OCI-LY3 (cell line): ENCODE results near the gene REC8.

Source experiments
- H2AFZ ChIP-seq: fragments of 200-600, 300-600 bp; shearing (Covaris generic); 2 replicates; pipeline ENCODE4 v1.6.0; 2014; ENCODE audit warnings: antibody characterized with exemption, low read depth, low read length
- H3K27ac ChIP-seq: fragments of 200-600, 300-600 bp; sonication (generic); 2 replicates; pipeline ENCODE4 v1.5.1; 2014; ENCODE audit warnings: mild to moderate bottlenecking, low read length, moderate library complexity, mixed read lengths
- H3K27me3 ChIP-seq: fragments of 200-600, 300-600 bp; sonication (generic); 2 replicates; pipeline ENCODE4 v1.6.1; 2014; ENCODE audit warnings: low read depth, low read length, mixed read lengths
- H3K36me3 ChIP-seq: fragments of 200-600, 300-600 bp; sonication (generic); replicated peaks from 2 replicates; pipeline ENCODE3; 2014; ENCODE audit warnings: low read depth, low read length, mixed read lengths
- H3K4me1 ChIP-seq: fragments of 300-600, 200-600 bp; sonication (generic); 2 replicates; pipeline ENCODE4 v1.6.1; 2014; ENCODE audit warnings: low read length, mixed read lengths
- H3K4me2 ChIP-seq: fragments of 200-600, 300-600 bp; sonication (generic); 2 replicates; pipeline ENCODE4 v1.6.1; 2014; ENCODE audit warnings: low read length, mixed read lengths
- H3K4me3 ChIP-seq: fragments of 300-600, 200-600 bp; sonication (generic); 2 replicates; pipeline ENCODE4 v1.5.1; 2014; ENCODE audit warnings: antibody characterized with exemption, mild to moderate bottlenecking, low read length, moderate library complexity
- H3K79me2 ChIP-seq: fragments of 300-600, 200-600 bp; shearing (Covaris generic); 2 replicates; pipeline ENCODE4 v1.6.1; 2014; ENCODE audit warnings: mild to moderate bottlenecking, low read length, mixed read lengths
- H3K9ac ChIP-seq: fragments of 300-600, 200-600 bp; shearing (Covaris generic); 2 replicates; pipeline ENCODE4 v1.6.0; 2014; ENCODE audit warnings: mild to moderate bottlenecking, low read length, moderate library complexity
- H3K9me3 ChIP-seq: fragments of 200-600, 300-600 bp; shearing (Covaris generic); 2 replicates; pipeline ENCODE4 v1.6.1; 2014; ENCODE audit warnings: low read length, mixed read lengths; ENCODE audit not compliant: insufficient read depth
- H4K20me1 ChIP-seq: fragments of 200-600, 300-600 bp; sonication (generic); 2 replicates; pipeline ENCODE4 v1.6.1; 2016; ENCODE audit warnings: low read length, mixed read lengths; ENCODE audit not compliant: insufficient read depth
- EZH2phosphoT487 ChIP-seq: fragments of 200-600 bp; shearing (Covaris generic); IDR thresholded peaks from 2 replicates; pipeline ENCODE4 v1.6.1; 2018; ENCODE audit warnings: antibody characterized with exemption, mixed run types, low read depth
- TF ChIP-seq, protein P1 (sequence below): fragments of 200-600, 300-600 bp; sonication (generic); IDR thresholded peaks from 2 replicates; pipeline ENCODE4 v1.5.1; 2014; ENCODE audit warnings: antibody characterized with exemption, low read length, low read depth

REC8 gene

GRCh38 chr14:24211311-24211710 is 39.4 kb downstream of the REC8 start:
- H3K4me2 ChIP-seq = no peak overlapping the region
- peaks cover 37% of the 10 kb centered on the region for H3K36me3 ChIP-seq
- no peak overlapping the region for H3K4me3 ChIP-seq

GRCh38 chr14:24212924-24213865 is 41.3 kb downstream of the REC8 start, which contains the start of gene CHMP4A:
CHMP4A (minus strand) TSS chr14:24213488; CDS start chr14:24213439, 49 bp downstream.
- TF ChIP-seq, protein P1, sequence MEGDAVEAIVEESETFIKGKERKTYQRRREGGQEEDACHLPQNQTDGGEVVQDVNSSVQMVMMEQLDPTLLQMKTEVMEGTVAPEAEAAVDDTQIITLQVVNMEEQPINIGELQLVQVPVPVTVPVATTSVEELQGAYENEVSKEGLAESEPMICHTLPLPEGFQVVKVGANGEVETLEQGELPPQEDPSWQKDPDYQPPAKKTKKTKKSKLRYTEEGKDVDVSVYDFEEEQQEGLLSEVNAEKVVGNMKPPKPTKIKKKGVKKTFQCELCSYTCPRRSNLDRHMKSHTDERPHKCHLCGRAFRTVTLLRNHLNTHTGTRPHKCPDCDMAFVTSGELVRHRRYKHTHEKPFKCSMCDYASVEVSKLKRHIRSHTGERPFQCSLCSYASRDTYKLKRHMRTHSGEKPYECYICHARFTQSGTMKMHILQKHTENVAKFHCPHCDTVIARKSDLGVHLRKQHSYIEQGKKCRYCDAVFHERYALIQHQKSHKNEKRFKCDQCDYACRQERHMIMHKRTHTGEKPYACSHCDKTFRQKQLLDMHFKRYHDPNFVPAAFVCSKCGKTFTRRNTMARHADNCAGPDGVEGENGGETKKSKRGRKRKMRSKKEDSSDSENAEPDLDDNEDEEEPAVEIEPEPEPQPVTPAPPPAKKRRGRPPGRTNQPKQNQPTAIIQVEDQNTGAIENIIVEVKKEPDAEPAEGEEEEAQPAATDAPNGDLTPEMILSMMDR = no peak
- TF ChIP-seq EZH2phosphoT487 = no peak
- peaks cover 18% of the 10 kb centered on the region for H3K36me3 ChIP-seq
- H4K20me1 ChIP-seq = no peaks in the 10 kb centered on the region
- peak within 1 kb of the TSS; percentile 88 for H3K4me3 ChIP-seq
- peak within 1 kb of the TSS; percentile 64; the same call in 1 of the 2 replicates for H2AFZ ChIP-seq
- H3K4me1 ChIP-seq = peaks cover 20% of the 10 kb centered on the region
- H3K9ac ChIP-seq = peak within 1 kb of the TSS; percentile 80
- peak within 1 kb of the TSS; percentile 81 for H3K27ac ChIP-seq
- H3K9me3 ChIP-seq = no peaks in the 10 kb centered on the region
- H3K79me2 ChIP-seq = peaks cover 10% of the 10 kb centered on the region
- peak within 1 kb of the TSS; percentile 85 for H3K4me2 ChIP-seq
- H3K27me3 ChIP-seq = no peaks in the 10 kb centered on the region

More at GRCh38 chr14:24211311-24211710, 39.4 kb downstream of the REC8 start:
- H3K9ac ChIP-seq = no peak overlapping the region
- H3K4me1 ChIP-seq = peaks cover 17% of the 10 kb centered on the region
- no peaks in the 10 kb centered on the region for H3K27me3 ChIP-seq
- no peak overlapping the region for H2AFZ ChIP-seq
- peaks cover 10% of the 10 kb centered on the region for H3K79me2 ChIP-seq
- no peaks in the 10 kb centered on the region for H3K9me3 ChIP-seq
- no peak overlapping the region for H3K27ac ChIP-seq
- no peak for TF ChIP-seq EZH2phosphoT487
- TF ChIP-seq, protein P1 = no peak
- no peaks in the 10 kb centered on the region for H4K20me1 ChIP-seq

DNA sequence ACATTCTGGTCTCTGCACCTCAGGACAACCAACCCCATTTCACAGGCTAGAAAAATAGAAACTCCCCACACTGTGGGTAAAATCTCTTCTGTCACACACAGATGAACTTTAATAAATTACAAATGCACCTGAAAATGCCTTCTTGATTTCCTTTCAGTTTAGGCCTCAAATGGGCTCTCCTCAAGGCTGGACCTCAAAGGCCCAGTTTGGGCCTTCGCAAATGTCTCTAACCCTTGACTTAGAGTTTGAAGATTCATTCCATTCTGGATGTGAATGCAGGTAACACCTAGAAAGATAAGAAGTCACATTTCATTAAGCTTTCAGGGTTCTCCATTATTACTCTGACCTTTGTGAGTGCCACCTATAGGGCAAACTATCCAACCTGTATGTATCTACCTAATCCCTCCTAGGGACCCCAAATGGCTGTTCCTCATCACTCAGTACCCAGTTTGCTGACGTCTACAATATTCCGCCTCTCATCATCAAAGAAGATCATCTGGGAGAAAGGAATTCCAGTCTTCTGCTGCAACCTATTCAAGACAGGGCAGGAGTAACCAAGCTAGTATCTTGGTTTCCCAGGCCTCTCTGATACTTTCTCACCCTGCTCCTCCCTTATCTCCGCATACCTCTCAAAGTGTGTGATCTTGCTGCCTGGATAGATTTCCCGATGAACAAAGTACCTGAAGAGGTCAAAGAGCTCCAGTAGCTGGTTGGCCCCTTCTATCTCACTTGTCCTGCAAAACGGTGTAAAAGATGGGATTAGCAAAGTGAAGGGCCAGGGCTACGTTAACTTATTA is 42.2 kb downstream of the REC8 start:
- peak overlapping the region; percentile 85 for H3K4me2 ChIP-seq
- H2AFZ ChIP-seq = 0 out of 2 replicates have a peak overlapping the region, but pooled peaks have one; percentile 60
- TF ChIP-seq EZH2phosphoT487 = no peak
- TF ChIP-seq, protein P1 = peak; percentile 12; the same call in 1 of the 2 replicates
- peaks cover 17% of the 10 kb centered on the region for H3K36me3 ChIP-seq
- H4K20me1 ChIP-seq = no peaks in the 10 kb centered on the region
- no peaks in the 10 kb centered on the region for H3K9me3 ChIP-seq
- peak overlapping the region; percentile 88 for H3K4me3 ChIP-seq
- peak overlapping the region; percentile 80 for H3K9ac ChIP-seq
- peak overlapping the region; percentile 81 for H3K27ac ChIP-seq
- H3K27me3 ChIP-seq = no peaks in the 10 kb centered on the region
- peaks cover 10% of the 10 kb centered on the region for H3K79me2 ChIP-seq
- peaks cover 20% of the 10 kb centered on the region for H3K4me1 ChIP-seq
